ENCODE measurements around the gene AUTS2.

Gene AUTS2

DNA sequence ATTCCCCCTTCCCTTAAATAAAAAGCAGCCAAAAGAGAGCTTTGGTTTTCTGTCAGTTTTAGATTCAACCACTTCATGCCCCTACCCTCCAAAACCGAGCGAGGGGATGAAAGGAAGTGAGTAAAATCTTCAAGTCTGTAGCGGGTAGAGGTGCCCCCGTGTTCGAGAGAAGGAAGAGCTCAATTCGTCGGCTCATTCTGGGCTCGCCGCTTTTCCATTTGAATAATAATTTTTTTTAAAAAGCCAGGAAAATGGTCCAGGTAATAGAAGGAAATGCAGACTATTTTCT, 1097.5 kb downstream of the AUTS2 start:
- Histone ChIP-seq H3K27ac (peak overlapping the region in 17 of 21 experiments; percentile 76 to 91 (median 88)), H3K4me3 (peak overlapping the region; percentile 62 to 88 (median 72))

DNA sequence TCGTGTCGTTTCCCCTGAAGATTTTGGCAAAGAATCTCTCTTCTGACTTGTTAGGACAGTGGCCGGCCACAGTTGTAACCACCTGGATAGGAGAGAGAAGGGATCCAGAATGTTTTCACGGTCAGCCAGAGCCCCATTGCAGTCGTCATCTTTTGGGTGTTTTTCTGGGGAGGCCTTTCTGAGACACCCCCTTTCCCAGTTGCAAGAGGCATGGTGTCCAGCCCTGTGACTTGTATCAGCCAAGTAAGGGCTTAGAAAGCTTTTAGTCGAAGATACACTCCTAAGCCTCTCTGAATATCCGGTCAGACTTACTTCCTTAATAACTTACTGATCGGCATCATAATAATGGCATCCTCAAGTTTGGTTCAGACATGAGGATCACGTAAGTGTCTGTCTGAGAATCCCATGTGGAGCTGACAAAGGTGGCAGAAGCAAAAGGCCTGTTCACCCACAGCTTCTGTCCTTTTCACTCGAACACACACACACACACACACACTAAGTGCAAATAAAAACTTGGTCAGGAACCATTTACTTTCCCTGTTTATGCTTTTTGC, 1098.0 kb downstream of the AUTS2 start:
- peak overlapping the region; percentile 62 to 88 (median 72) for H3K4me3 ChIP-seq
- peak overlapping the region in 8 of 21 experiments; percentile 14 to 91 (median 88) for H3K27ac ChIP-seq

DNA sequence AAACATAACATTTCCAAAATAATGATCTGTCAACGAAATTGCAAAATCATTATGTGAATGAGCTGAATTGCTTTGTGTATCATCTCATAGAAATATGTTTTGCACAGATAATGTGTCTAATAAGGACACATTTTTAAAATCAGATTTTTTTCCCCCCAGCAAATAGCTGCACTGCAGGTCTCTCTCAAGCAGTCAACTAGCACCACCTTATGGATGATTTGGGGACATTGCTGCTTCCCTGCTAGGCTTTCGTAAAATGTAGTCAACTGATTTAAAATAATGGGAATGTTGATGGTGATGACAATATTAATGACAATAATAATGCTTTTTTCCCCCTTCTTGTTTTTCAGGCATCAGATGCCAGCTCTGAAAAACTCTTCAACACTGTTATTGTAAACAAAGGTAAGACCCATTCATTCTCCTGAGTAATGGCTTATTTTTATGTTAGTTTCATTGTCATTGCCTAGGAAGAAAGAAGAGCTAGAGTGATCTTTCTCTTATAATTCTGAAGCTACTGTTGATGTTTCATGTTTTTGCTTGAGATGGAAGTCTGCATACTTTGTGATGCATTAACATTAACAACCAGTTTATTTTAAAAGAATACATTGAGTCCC, 1100.1 kb downstream of the AUTS2 start:
- H3K27ac ChIP-seq: no peak overlapping the region
- H3K4me3 ChIP-seq: no peak overlapping the region

DNA sequence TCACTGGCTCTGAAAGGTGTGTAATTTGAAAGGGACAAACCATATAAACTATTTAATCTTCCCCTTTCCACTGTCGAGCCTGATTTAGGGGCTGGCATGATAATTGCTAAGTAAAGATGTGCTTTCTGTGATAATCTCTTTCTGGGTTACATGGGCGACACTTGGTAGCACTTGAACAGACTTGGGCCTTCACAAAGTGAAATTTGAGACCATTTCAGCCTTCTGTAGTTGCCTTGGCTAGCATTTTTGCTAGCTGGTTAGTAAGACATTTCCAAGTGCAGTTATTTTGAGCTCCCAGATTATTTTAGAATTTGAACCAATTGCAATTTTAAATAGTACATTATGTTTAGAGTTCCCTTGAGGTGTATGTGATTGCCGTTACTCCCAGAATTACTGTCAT, 1101.0 kb downstream of the AUTS2 start:
- H3K27ac ChIP-seq: no peak overlapping the region
- H3K4me3 ChIP-seq: no peak overlapping the region

DNA sequence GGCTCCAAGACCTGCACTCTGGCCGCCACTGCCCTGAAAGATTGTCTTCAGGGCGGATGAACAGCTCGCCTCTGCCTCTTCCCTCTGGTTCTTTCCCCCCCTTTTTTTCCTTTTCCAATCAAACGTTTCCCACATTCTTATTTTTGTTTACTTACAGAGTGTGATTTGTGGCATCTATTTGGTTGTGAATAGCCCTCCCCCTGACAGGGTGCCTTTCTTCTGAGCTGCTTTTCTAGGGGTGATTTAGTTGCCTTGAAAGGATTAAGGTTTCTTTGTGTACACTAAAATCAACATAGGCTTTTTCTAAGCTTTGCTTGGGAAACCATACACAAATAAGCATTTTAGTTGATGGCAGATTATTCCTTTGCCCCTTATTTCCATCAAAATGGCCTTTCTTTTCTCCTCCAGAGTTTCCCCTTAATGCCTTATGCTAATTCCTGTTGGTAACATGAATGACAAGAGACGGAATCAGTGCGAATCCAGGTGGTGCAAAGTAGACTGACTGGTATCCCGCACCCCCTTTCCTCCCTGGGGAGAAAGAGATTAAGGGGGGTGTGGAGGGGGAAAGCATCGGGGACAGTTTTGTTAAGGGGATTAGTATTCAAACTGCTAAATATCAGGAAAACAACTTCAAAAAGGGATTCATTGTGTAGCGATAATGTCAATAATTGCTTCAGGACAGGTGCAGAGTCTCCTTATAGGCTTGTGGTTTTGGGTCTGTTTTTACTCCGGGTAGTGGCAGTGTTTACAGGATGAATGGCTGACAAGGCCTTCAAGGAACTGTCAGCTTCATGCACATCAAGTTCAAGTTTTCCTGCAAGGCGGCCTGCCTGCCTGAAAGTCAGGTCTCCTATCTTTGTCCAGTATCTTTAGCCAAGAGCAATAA, 1102.0 kb downstream of the AUTS2 start:
- no peak overlapping the region for H3K27ac ChIP-seq
- H3K4me3 ChIP-seq: no peak overlapping the region

DNA sequence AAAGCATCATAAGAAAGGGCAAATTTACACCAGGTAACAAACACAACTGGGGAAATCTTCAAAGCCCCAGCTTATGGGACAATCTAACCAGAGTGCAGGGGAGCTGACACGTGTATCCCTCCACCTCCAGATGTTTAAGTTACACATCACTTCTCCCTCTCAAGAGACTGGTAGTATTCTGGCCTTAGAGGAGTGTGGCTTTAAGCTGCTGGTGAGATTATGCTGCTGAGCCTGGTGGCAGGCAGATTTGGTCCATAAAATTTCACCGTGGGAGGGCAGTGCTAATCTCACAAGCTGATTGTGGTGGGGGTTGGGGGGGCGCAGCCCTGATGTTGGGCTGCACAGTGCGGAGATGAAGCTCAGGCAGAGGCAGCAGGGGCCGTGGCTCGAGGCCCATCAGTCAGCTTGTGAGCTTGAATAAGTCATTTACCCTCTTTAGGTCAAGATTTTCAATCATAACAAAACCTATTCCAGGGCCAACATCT, 1102.7 kb downstream of the AUTS2 start:
- Histone ChIP-seq H3K4me3 (no peak overlapping the region), H3K27ac (no peak overlapping the region)

DNA sequence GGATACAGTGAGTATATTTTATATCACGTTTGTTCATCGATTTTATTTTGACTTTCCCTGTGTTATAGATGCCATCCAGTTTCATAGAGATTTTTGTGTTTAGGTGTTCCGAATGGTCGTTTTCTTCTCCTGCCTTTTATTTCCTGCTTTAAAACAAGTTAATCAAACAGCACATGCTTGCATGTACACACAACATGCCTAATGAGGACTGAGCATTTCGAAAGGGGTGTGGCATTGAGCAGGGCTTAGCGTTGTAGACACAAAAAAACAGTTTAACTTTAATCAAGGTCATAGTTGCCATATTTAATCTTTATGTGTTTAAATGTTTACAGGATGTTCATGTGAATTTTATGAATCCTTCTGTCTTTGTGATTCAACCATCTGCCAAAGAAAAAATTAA, 1103.2 kb downstream of the AUTS2 start:
- no peak overlapping the region for H3K27ac ChIP-seq
- H3K4me3 ChIP-seq: no peak overlapping the region

DNA sequence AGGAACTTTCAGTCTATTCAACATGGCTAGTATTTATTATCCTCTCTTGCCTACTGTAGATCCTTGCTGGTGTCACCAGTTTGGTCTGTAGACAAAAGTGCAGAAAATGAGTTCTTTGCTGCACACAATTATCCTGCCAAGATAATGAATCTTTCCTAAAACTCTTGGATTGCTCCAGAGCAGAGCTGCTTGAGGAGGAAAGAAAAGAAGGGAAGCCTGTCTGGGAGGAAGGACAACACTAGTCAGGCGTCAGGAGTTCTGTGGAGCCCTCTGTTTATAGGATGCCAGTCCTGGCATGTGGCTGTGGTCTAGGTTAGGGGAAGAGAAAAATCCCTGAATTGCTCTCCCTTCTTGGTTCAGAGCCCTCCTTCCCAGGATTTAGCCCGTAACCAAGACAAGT, 1103.7 kb downstream of the AUTS2 start:
- Histone ChIP-seq H3K4me3 (no peak overlapping the region), H3K27ac (no peak overlapping the region)

DNA sequence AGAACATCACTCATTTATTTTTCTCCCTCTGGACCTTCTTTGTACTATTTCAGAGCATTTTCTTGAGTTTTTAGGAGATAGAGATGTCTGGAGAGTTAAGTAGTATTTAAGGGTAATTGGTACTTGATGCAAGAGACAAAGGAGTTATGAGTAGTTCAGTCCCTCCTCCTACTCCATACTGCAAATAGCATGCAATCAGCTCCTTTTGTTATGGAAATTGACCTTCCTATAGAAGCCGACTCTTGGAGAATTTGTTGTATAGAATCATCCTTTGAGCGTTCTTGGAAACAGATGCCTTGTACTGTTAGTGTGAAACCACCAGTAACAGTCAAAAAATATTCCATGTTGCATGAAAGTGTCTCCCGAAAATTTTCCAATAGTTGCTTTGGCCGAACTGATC, 1105.5 kb downstream of the AUTS2 start:
- H3K27ac ChIP-seq: no peak overlapping the region
- no peak overlapping the region for H3K4me3 ChIP-seq

DNA sequence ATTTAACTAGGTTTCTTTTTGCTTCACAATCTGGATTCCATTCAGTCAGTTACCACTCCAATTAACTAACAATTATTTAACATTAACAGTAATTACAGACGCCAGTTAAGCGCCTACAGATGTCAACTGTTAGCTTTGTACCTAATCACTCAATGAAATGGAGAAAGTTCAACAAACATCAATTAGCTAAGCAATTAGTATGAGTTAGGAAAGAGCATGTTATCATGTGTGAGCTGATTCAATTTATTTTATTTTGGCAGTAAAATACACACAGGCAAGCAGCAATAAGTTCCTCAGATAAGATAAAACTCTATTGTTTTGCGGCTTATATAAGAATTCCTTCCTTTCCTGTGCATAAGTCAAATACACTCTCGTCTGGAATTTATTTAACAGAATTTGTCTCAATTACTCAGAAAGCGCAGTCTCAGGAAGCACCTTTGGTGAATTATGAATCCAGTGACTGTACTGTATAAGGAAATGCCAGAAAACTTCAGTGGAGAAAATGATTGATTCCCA, 1106.6 kb downstream of the AUTS2 start:
- Histone ChIP-seq H3K27ac (no peak overlapping the region), H3K4me3 (no peak overlapping the region)

DNA sequence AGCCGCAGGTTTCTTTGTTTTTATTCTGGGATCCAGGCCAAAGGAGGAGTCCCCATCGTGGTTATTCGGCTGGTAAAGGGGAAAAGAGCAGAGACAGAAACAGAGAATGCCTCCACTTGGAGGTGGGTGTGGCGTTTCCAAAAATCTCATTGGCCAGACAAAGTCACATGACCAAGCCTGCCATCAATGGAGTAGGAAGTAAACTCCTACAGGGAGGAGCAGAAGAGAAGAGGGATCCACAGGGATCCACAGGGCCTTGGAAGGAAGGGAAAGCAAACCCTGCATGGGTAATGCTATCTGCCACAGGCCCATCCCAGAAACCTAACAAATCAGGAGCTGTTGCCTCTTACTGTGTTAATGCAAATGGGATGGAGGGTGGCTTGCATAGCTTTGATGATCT, 1107.9 kb downstream of the AUTS2 start:
- Histone ChIP-seq H3K27ac (no peak overlapping the region), H3K4me3 (no peak overlapping the region)

DNA sequence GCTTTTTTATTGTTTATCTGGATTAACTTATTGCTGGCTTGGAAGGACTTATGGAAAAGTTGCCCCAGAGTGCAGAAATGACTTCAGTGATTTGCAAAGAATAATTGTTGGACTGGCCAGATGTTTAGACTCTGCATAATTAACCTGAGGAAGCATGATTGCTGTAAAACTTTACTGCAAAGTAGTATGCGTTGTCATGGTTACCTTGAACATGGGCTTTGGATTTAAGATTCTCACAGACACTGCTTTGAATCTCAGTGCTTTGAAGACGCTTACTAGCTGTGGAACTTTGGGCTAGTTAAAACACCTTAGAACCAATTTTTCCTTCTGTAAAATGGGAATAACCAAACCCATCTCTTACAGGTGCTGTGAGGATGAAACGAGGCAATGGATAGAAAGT, 1108.4 kb downstream of the AUTS2 start:
- Histone ChIP-seq H3K4me3 (no peak overlapping the region), H3K27ac (no peak overlapping the region)

DNA sequence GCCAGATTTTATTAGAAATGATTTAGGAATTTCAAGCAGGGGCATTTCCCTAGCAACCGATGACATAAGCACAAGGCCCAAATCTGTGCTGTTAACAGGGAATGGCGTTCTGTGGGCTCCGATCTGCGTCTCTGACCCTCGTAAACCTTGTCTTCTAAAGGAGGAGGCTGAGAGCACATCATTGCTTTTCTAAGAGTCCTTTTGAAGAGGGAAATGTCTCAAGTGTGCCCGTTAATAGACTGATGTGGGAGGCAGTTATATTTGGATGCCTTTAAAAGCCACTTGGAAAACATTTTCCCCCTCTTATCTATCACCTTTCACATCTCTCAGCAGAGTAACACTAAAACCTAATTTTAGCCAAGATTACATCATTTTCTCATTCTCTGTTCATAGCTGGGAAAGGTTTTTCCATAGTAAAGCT, 1109.6 kb downstream of the AUTS2 start:
- H3K4me3 ChIP-seq: no peak overlapping the region
- no peak overlapping the region for H3K27ac ChIP-seq

DNA sequence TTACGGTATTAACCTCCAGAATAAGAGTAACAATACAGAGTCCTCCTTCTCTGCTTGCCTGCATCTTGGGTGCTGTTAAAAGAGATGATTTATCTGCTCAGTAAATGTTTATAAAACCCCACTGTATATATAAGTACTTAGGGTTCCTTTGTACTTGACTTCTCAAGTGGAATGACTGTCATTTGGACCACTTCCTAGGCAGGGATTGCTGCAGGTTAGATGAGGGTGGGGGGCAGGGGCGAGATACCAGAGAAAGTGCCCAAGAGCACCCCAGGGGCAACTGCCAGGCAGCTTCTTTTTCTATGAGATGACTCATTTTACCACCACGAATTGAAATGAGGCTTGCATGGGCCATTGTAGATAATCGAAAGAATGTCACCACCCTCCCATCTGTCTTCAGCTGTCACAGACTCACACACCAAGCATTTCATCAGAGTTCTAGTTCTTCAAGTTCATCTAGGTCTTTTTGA, 1111.8 kb downstream of the AUTS2 start:
- Histone ChIP-seq H3K27ac (no peak overlapping the region), H3K4me3 (no peak overlapping the region)

DNA sequence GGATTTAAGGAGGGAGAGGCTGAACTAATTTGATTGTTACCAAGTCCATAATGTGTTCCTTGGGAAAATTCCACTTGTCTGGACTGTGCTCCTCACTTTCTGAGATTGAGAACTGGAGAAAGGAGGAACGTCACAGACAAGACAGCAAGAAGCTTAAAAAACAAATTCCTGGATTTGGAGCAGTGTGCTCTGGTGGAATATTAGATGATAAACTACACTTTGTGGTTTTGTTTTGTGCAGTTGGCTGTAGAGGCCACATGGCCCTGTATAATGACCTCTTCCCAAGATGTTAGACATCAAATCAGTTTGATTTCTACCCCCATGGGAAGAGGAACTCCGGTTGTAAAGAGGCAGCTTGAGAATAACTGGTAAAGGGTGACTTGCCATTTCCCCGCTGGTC, 1112.4 kb downstream of the AUTS2 start:
- Histone ChIP-seq H3K4me3 (no peak overlapping the region), H3K27ac (peak overlapping the region in 2 of 21 experiments; percentile 7 to 9)

DNA sequence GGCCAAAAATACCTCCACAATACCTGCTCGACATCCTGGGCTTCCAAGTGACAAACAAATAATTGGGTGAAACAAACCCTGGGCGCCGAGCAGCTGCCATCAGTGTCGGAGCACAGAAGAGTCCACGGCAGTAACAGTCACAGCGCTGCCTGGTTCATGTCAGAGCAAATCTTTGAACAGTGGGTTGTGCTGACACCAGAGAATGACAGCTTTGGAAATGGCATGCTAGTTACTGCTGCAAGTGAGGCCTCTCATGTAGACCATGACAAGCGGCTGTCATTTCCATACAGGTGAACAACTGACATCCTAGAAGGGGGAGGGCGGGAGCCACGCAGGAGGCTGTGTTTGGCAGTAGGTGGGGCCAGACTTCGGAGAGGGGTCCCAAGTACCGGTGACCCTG, 1113.2 kb downstream of the AUTS2 start:
- no peak overlapping the region for H3K4me3 ChIP-seq
- H3K27ac ChIP-seq: no peak overlapping the region

DNA sequence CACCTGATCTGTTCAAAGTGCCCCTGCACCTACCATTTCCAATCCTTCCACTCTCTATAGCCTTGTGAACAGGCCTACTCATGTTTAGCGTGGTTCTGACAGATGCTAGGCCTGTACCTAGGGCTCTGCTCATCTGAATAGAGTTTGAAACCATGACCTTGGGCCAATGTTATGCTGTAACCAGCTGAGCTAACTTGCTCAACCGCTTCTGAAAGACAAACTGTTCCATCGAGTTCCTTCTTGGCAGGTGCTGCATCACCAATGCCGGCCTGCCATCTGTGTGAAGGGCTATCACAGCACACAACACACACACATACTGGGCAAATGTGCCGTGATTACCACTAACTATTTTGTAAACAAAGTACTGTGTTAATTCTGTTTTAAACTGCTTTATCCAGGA, 1114.7 kb downstream of the AUTS2 start:
- no peak overlapping the region for H3K4me3 ChIP-seq
- peak overlapping the region in 1 of 21 experiments; percentile 12 for H3K27ac ChIP-seq

DNA sequence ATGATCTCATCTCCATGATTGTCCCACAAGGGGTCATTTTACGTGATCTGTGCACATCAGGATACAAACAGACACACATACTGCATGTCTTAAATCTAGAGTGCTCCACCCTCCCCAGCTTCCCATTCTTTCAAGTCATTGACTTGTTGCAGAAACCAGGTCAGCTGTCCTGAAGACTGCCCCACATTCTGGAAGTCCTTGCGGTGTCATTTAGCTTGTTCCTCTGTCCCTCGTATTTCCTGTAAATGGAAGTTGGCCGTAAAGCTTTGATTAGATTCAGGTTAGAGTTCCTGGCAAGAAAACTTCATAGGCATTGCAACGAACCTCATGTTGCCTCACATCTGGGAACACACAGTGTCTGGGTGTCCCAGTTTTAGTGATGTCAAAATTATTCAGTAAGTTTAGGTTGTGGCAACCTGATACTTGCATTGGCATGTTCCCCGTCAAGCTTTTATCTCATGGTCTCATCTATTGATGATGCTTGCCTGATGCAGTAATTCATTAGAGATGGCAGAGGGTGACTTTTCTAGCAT, 1116.3 kb downstream of the AUTS2 start:
- H3K4me3 ChIP-seq: no peak overlapping the region
- no peak overlapping the region for H3K27ac ChIP-seq

DNA sequence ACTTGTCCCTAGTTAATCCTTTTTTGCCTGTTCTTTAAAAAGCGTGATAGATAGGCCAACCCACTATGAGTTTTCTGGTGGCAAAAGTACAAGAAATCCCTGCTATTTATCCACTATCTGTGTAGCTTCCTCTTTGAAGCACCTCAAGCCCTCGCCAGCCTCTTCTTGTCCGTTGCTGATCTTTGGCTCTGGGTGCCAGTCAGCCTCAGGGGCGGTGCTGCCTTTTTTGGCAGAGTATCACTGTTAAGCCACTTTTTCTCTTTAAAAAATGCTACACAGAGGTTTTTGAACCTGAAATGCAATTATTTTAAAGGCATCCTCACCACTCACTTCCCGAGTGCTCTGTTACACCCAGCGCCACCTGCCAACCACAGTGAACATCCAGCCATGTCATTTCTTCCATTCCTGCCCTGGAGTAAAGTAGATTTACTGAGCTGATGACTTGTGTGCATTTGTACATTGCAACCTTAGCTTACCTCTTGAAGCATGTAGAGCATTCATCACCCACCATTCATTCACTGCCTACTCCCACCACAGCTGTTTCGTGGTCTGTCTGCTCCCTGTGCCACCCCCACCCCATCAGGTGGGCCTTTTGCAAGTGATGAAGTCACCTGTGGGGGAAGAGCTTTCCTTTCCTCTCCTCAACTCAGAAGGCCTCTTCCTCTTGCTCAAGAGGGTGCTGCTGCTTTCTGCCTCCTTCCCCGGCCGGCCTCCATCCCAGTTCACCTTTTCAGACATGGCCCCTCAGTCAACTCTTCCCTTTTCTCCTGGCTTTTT, 1119.5 kb downstream of the AUTS2 start:
- no peak overlapping the region for H3K4me3 ChIP-seq
- H3K27ac ChIP-seq: peak overlapping the region in 1 of 21 experiments; percentile 52

DNA sequence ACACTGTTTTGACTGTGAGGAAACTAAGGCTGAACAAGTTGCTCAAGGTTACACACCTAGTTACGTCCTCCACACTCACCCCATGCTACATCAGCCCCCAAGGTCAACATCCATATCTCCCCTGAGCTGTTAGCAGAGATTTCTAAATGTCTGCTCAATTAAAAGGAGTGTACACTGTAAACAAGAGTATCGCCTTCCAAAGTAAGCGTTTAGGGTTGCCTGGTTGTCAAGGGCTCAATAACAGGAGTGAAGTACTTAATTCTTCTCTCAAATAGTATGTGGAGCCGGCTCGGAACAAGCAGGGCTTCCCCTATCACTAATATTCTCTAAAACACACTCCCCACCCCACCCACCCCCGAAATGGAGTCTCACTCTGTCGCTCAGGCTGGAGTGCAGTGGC, 1120.8 kb downstream of the AUTS2 start:
- peak overlapping the region in 1 of 21 experiments; percentile 35 for H3K27ac ChIP-seq
- no peak overlapping the region for H3K4me3 ChIP-seq
